RWPE2 (cell line): Measurements from ENCODE around the gene SDHAF2.

Source experiments
- ATAC-seq: fragments of 200-7000 bp; cut with Tn5 transposase; 3 replicates; pipeline ENCODE4 v1.9.1; 2021; ENCODE audit warnings: low read depth
- DNase-seq: peaks from one replicate; pipeline ENCODE4 v3.0.0-alpha.2; 2020; ENCODE audit warnings: low spot score
- H3K27ac ChIP-seq: fragments of 450-650 bp; 2 replicates; pipeline ENCODE4 v1.5.1; 2017; ENCODE audit warnings: mild to moderate bottlenecking; ENCODE audit not compliant: poor library complexity, severe bottlenecking
- H3K27me3 ChIP-seq: fragments of 250-450 bp; sonication (Bioruptor Pico); 2 replicates; pipeline ENCODE4 v1.5.1; 2021; ENCODE audit warnings: mild to moderate bottlenecking, moderate library complexity; ENCODE audit not compliant: insufficient read depth, poor library complexity, severe bottlenecking
- H3K36me3 ChIP-seq: fragments of 250-450 bp; sonication (Bioruptor Pico); 2 replicates; pipeline ENCODE4 v1.5.1; 2020; ENCODE audit warnings: low read depth, mild to moderate bottlenecking, moderate library complexity
- H3K4me1 ChIP-seq: fragments of 250-450 bp; sonication (Bioruptor Pico); 2 replicates; pipeline ENCODE4 v1.5.1; 2021; ENCODE audit warnings: mild to moderate bottlenecking, moderate library complexity; ENCODE audit not compliant: insufficient read depth, poor library complexity, severe bottlenecking
- H3K4me3 ChIP-seq: fragments of 250-450 bp; sonication (Bioruptor Pico); 2 replicates; pipeline ENCODE4 v1.5.1; 2021; ENCODE audit warnings: mild to moderate bottlenecking, moderate library complexity; ENCODE audit not compliant: severe bottlenecking
- H3K9me3 ChIP-seq: fragments of 250-450 bp; sonication (Bioruptor Pico); 2 replicates; pipeline ENCODE4 v1.5.1; 2021; ENCODE audit warnings: mild to moderate bottlenecking, moderate library complexity; ENCODE audit not compliant: severe bottlenecking
- CTCF ChIP-seq: fragments of 450-650 bp; IDR thresholded peaks from one replicate; pipeline ENCODE4 v1.5.1; 2017; ENCODE audit warnings: mild to moderate bottlenecking, moderate library complexity; ENCODE audit not compliant: poor library complexity, severe bottlenecking

The SDHAF2 gene

GRCh38 chr11:61404641-61405040 lies 25.3 kb upstream of the SDHAF2 start:
- H3K9me3 ChIP-seq = no peaks in the 10 kb centered on the region
- ATAC-seq (no peak), DNase-seq (no peak)
- H3K4me3 ChIP-seq = no peak overlapping the region
- H3K4me1 ChIP-seq = no peaks in the 10 kb centered on the region
- TF ChIP-seq CTCF = no peak
- H3K27me3 ChIP-seq = no peaks in the 10 kb centered on the region
- no peak overlapping the region for H3K27ac ChIP-seq
- peaks cover 69% of the 10 kb centered on the region for H3K36me3 ChIP-seq

- H3K4me3 ChIP-seq = no peak overlapping the region
- no peak overlapping the region for H3K27ac ChIP-seq
- no peak for ATAC-seq
- no peaks in the 10 kb centered on the region for H3K27me3 ChIP-seq
- H3K4me1 ChIP-seq = no peaks in the 10 kb centered on the region
- peaks cover 83% of the 10 kb centered on the region for H3K36me3 ChIP-seq
- no peaks in the 10 kb centered on the region for H3K9me3 ChIP-seq
- TF ChIP-seq CTCF = no peak
- DNase-seq = no peak
Observed at GRCh38 chr11:61406067-61406466, 23.9 kb upstream of the SDHAF2 start.

GRCh38 chr11:61406991-61407728 lies 22.8 kb upstream of the SDHAF2 start:
- Histone ChIP-seq H3K27ac (no peak overlapping the region), H3K9me3 (no peaks in the 10 kb centered on the region), H3K36me3 (peaks cover 92% of the 10 kb centered on the region), H3K4me3 (no peak overlapping the region), H3K27me3 (no peaks in the 10 kb centered on the region), H3K4me1 (no peaks in the 10 kb centered on the region)
- no peak for DNase-seq
- no peak for ATAC-seq
- TF ChIP-seq CTCF = no peak

GRCh38 chr11:61411589-61411988 lies 18.3 kb upstream of the SDHAF2 start:
- DNase-seq (no peak), ATAC-seq (no peak)
- Histone ChIP-seq H3K36me3 (peaks cover 100% of the 10 kb centered on the region), H3K9me3 (no peaks in the 10 kb centered on the region), H3K4me1 (no peaks in the 10 kb centered on the region), H3K27ac (no peak overlapping the region), H3K27me3 (no peaks in the 10 kb centered on the region), H3K4me3 (no peak overlapping the region)
- TF ChIP-seq CTCF = no peak

- no peak for TF ChIP-seq CTCF
- H3K36me3 ChIP-seq = peaks cover 100% of the 10 kb centered on the region
- no peaks in the 10 kb centered on the region for H3K27me3 ChIP-seq
- no peak for DNase-seq
- no peaks in the 10 kb centered on the region for H3K9me3 ChIP-seq
- H3K27ac ChIP-seq = no peak overlapping the region
- no peak for ATAC-seq
- H3K4me1 ChIP-seq = no peaks in the 10 kb centered on the region
- no peak overlapping the region for H3K4me3 ChIP-seq
Observed at GRCh38 chr11:61413496-61413895, 16.4 kb upstream of the SDHAF2 start.
